Measurements from ENCODE around the gene RPN1.
"Not testable (repeated sequence)": the region's sequence is repeated elsewhere in the genome, so short reads cannot be mapped to it uniquely, and the experiment has no call there.

The RPN1 gene

DNA sequence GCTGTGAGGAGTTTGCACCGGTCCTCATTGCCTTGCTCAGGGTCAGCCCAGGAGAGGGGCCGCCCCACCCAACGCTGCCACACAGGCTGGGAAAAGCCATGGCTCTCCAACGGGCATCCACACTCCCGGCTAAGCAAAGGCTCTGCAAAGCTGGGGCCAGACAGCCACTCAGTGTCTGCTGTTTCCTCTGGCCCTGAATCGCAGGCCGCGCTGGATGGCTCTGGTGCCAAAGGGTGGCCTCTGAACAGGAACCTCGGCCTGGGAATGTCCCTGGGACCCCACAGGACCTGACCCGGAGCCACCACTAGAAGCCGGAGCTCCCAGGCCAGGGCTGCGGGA, 42.9 kb downstream of the RPN1 start:
- DNase-seq = no peak

- DNase-seq = no peak
Observed at GRCh38 chr3:128606094-128606493, 44.5 kb downstream of the RPN1 start.

- DNase-seq = no peak
Observed at GRCh38 chr3:128605091-128606046, 45.2 kb downstream of the RPN1 start.

- no peak for DNase-seq
Observed at GRCh38 chr3:128603811-128604775, 46.5 kb downstream of the RPN1 start.

DNA sequence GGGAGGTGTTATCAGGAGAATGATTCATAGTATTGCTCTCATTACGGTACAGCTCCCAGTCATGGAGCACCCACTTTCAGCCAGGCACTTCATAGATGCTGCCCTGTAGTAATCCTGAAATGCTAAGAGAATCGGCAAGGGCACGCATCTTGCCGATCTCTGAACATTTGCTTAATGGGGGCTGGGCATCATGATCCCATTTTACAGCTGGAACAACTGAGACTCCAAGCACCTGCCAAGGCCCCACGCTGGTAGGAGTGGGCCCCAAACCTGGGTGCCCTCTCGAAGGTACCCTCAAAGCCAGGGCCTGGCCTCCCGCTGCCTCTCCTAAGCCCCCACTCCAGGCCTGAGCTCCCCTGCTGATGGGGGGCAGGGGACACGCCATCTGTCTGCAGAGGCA, 47.3 kb downstream of the RPN1 start:
- DNase-seq = no peak

- DNase-seq = no peak
Observed at GRCh38 chr3:128598884-128599664, 51.5 kb downstream of the RPN1 start.

- no peak for DNase-seq
Observed at GRCh38 chr3:128597900-128598299, 52.7 kb downstream of the RPN1 start.

DNA sequence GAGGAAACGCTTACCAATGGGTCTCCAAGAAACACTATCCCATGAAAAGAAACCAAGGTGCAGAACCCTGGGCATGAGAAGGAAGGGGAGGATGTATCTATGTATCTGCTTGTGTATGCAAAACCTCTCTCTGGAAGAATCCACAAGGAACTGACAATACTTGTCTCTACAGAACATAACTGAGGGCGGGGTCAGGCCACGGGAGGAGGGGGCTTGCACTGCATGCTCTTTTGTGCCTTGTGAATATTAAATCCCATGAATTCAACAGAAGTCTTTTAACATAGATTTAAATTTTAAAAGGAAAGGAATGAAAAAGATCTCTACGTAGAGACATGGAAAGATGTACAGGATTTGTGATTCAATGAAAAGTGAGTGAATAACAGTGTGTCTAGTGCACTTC, 57.8 kb downstream of the RPN1 start:
- DNase-seq = no peak

DNA sequence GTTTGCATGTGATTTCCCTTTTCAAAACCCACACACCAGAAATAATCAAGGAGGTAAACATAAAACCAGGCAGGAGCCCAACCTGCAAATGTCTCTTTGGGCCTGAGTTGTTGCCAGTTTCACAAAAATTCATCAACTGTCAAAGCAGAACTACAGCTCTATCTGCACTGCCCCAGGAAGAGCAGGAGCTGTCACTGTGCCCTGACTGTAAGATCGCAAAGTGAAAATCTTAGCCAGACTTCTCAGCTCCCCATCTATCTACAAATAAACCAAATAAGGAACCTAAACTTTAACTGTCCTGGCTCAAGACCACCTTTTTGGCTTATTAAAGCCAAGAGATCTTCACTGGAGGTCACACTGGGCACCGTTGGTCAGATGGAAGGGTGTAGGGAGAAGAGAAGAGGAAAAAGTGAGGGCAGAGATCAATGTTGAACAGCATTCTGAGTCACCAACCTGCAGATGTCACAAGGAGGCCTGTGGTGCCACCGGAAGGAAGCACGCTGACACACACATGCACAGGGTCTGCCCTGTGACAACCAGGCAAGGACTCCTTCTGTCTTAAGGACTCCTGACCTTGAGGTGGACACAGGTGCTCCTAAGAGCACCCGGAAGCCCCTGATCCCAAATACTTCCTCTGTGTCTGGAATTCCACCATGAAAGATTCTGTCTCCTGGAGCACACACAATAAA, 58.7 kb downstream of the RPN1 start:
- no peak for DNase-seq

DNA sequence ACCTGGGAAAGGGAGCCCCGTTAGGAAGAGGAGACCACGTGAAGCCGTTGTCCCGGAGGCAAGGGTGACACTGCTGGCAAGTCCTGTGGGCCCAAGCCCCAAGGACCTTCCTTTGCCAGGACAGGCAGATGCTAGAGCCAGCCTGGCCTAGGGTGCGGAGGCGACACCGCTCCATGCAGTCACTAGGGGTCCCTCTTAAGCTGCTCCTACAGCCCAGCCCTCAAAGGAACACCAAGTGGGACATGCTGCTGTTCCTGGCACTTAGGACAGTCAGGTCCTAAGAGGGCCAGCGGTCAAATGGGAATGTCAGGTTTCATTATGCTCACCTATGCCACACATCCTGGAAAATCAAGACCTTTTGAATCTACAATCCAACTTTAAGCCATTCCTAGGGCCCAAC, 59.7 kb downstream of the RPN1 start:
- DNase-seq = no peak

- not testable (repeated sequence) for DNase-seq
Observed at GRCh38 chr3:128589985-128590384, 60.6 kb downstream of the RPN1 start.

- no peak for DNase-seq
Observed at GRCh38 chr3:128588147-128588546, 62.5 kb downstream of the RPN1 start.

- DNase-seq = no peak
Observed at GRCh38 chr3:128587391-128587790, 63.2 kb downstream of the RPN1 start.

- not testable (repeated sequence) for DNase-seq
Observed at GRCh38 chr3:128586932-128587331, 63.7 kb downstream of the RPN1 start.

GRCh38 chr3:128586391-128586790, 64.2 kb downstream of the RPN1 start:
- not testable (repeated sequence) for DNase-seq

DNA sequence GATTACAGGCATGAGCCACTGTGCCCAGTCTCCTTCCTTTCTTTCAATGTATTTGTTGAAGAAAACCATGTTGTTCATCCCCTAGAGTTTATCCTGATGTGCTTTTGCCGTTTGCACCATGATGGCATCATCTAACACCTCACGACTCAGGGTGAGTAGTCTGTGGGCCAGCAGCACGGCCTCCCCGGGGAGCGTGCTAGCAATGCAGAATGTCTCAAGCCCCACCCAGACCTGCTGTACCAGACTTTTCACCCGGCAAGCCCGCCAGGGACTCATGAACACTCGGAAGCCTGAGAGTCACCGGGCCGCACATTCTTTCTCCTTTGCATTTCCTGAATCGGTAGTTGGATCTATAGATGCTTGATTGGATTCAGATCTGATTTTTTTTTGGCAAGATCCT, 64.6 kb downstream of the RPN1 start:
- DNase-seq = no peak

DNA sequence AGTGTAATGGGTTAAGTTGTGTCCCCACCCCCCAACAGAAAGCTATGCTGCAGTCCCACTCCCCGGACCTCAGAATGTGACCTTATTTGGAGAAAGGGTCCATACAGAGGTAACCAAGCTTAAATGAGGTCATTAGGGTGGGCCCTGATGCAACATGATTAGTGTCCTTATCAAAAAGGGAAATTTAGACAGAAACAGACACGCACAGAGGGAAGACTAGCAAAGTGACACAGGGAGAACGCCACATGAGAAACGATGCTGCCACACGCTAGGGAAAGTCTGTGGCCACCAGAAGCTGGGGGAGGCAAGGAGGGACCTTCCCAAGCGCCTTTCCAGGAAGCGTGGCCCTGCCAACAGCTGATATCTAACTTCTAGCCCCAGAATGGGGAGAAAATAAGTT, 65.4 kb downstream of the RPN1 start:
- DNase-seq = no peak

GRCh38 chr3:128584412-128585020, 66.1 kb downstream of the RPN1 start:
- DNase-seq = no peak

- no peak for DNase-seq
Observed at GRCh38 chr3:128581566-128581965, 69.1 kb downstream of the RPN1 start.

DNA sequence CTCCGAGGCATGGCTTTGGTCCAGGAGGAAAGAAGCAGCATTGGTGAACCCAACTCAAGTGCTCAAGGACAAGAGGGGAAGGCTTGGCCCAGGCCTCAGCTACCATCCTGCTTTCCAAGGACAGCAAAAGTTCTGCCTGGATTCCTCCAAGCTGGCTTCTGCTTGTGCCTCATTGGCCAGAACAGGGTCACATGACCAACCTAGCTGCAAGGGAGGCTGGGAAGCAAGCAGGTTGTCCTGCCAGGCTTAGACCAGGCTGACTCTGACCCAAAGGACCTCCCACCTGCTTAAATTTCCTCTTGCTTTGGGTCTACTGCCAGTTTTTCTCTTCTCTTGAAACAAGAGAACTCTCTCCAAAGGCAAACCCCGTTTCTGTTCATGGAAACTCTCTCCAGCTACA, 70.7 kb downstream of the RPN1 start:
- no peak for DNase-seq

DNA sequence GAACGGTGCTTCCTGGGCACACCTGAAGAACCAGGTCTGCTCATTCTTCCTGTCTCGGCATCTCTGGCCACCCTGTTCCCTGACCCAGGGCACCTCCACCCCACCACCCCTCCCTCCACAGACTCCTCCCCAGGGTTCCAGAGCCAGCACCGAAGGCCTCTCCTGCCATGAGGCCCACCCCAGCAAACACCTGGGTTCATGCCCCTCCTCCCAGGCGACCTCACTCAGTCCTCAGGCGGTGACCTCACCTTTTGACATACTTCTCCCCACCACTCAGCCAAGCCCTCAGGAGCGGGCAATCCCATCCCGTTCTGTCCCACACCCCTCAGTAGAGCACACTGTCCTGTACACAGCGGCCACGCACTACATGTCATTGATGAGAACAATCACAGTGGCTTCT, 72.3 kb downstream of the RPN1 start:
- DNase-seq = no peak

- DNase-seq = no peak
Observed at GRCh38 chr3:128577711-128578110, 72.9 kb downstream of the RPN1 start.
